Mesodermal cell (in vitro differentiated cells): Measurements from ENCODE around the gene MAN1B1.

Experiments used
- H3K27ac ChIP-seq: 2 replicates; pipeline ENCODE4 v1.7.0; 2013; ENCODE audit warnings: mild to moderate bottlenecking, low read depth, low read length, moderate library complexity; ENCODE audit not compliant: severe bottlenecking
- H3K36me3 ChIP-seq: 2 replicates; pipeline ENCODE4 v1.7.1; 2013; ENCODE audit warnings: mild to moderate bottlenecking, low read length, moderate library complexity; ENCODE audit not compliant: control insufficient read depth, insufficient read depth
- H3K4me1 ChIP-seq: one replicate; pipeline ENCODE4 v1.7.1; 2013; ENCODE audit warnings: mild to moderate bottlenecking, low read length; ENCODE audit not compliant: insufficient read depth, control insufficient read depth, poor library complexity, severe bottlenecking
- H3K4me3 ChIP-seq: 2 replicates; pipeline ENCODE4 v1.7.0; 2013; ENCODE audit warnings: low read length, control low read depth, mild to moderate bottlenecking; ENCODE audit not compliant: insufficient read depth, poor library complexity, severe bottlenecking; ENCODE audit errors: extremely low read depth
- H3K9me3 ChIP-seq: 2 replicates; pipeline ENCODE4 v1.7.1; 2013; ENCODE audit warnings: mild to moderate bottlenecking, low read length, moderate library complexity; ENCODE audit not compliant: control insufficient read depth
- WGBS, 2 experiments: methylation state at CpG; one replicate each; pipeline ENCODE4 v1.1.5; 2013; ENCODE audit warnings: missing lambda C conversion rate in 2 of 2; ENCODE audit not compliant: insufficient coverage in 2 of 2; 5-methylcytosine and 5-hydroxymethylcytosine counted together

Gene MAN1B1

GRCh38 chr9:137044502-137045177 lies 42.1 kb upstream of the MAN1B1 start:
- Histone ChIP-seq H3K27ac (no peak overlapping the region), H3K4me1 (no peaks in the 10 kb centered on the region), H3K36me3 (peaks cover 3% of the 10 kb centered on the region), H3K4me3 (peak overlapping the region; percentile 50), H3K9me3 (no peaks in the 10 kb centered on the region)
- WGBS, 2 experiments: 77 to 83% methylated on average over 14 to 18 of the region's 18 CpGs

DNA sequence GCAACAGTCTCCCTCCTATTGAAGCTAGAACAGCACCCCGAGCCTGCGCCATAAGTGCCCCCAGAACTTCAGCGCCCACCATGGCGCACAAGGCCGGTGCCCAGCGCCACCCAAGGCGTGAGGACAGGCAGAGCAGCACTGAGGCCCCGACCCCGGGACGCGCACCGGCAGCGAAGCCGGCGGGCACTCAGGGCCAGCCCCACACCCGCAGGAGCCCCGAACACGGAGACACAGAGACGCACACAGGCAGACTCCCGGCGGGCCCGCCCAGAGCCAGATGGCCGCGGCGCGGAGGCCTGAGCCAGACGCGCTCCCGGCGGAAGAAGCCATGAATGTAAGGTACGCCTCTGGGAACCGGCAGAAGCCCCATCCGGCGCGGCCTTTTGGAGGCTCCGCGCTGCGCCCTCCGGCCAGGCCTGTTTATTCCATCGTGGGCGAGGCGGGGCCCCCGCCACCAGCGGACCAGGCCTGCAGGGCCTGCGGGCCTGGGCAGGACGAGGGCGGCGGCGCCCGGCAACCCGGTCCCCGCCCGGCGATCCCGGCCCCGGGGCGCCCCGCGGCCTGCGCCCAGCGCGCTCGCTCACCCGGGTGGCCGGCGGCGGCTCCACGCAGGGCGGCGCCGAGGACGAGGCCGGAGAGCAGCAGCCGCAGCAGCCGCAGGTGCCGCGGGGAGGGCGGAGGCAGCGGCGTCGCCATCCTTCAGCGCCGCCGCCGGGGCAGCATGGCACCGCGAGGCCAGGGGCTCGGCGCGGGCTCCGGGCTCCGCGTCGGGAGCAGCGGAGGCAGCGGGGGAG lies 41.3 kb upstream of the MAN1B1 start:
- H3K9me3 ChIP-seq: no peaks in the 10 kb centered on the region
- peak overlapping the region; percentile 50 for H3K4me3 ChIP-seq
- H3K27ac ChIP-seq: no peak overlapping the region
- H3K4me1 ChIP-seq: no peaks in the 10 kb centered on the region
- H3K36me3 ChIP-seq: no peaks in the 10 kb centered on the region
- 7 to 8% methylated on average over 75 to 77 of the region's 96 CpGs for WGBS, 2 experiments

GRCh38 chr9:137046088-137046787 lies 40.5 kb upstream of the MAN1B1 start, which contains the start of gene NPDC1:
Gene NPDC1 (minus strand): TSS chr9:137046177. CDS start chr9:137045989, 188 bp downstream.
- Histone ChIP-seq H3K9me3 (no peaks in the 10 kb centered on the region), H3K4me3 (peak within 1 kb of the TSS; percentile 50), H3K4me1 (no peaks in the 10 kb centered on the region), H3K27ac (no peak within 1 kb of the TSS), H3K36me3 (no peaks in the 10 kb centered on the region)
- whole genome bisulfite sequencing, 2 experiments: 0 to 1% methylated on average over 56 to 57 of the region's 57 CpGs

DNA sequence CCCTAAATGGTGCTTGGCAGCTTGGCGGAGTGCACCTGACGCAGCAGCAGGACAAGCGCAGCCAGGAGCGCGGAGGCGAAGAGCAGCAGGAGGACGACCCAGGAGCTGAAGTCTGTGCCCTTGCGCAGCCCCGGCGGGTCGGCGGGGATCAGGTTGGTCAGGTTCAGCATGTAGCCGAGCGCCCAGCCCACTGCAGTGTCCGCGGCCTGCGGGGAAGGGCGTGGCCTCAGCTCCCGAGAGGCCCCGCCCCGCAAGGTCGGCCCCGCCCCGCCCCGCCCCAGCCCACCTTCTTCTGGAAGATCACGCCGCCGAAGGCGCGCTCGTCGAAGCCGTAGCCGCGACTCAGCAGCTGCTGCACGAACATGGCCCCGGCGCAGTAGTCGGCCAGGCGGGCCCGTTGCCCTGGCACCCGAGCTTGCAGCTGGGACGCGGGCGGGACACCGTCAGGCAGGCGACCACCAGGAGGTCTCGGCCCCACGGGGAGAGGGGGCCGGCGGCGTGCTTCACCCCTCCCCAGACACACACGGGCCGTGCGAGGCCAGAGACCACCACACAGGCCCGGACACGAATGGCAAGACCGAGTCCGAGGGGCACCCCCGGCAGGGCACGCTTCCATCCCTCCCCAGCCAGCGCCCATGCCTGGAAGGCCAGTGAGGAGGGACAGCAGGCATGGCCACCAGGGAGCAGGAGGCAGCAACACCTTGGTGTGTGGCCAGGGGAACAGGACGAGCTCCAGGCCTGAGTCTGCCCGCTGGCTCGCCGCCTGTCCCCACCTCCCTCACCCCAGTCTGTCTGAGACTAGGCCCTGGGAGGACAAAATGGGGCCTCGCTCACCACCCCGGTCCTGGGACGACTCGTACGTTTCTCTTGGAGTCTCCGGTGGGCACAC lies 37.9 kb upstream of the MAN1B1 start:
- Histone ChIP-seq H3K9me3 (no peaks in the 10 kb centered on the region), H3K27ac (no peak overlapping the region), H3K4me1 (peaks cover 2% of the 10 kb centered on the region), H3K4me3 (no peak overlapping the region), H3K36me3 (no peaks in the 10 kb centered on the region)
- WGBS, 2 experiments: 54 to 60% methylated on average over 56 of the region's 72 CpGs

- Histone ChIP-seq H3K4me3 (no peak overlapping the region), H3K9me3 (no peaks in the 10 kb centered on the region), H3K27ac (no peak overlapping the region), H3K36me3 (no peaks in the 10 kb centered on the region), H3K4me1 (peaks cover 2% of the 10 kb centered on the region)
- WGBS, 2 experiments: 39 to 50% methylated on average over 29 to 38 of the region's 38 CpGs
These were observed 37.0 kb upstream of the MAN1B1 start for GRCh38 chr9:137049544-137050449.

- Histone ChIP-seq H3K9me3 (no peaks in the 10 kb centered on the region), H3K27ac (no peak overlapping the region), H3K4me3 (no peak overlapping the region), H3K36me3 (no peaks in the 10 kb centered on the region), H3K4me1 (peaks cover 2% of the 10 kb centered on the region)
- 74% methylated on average over 5 of the region's 5 CpGs for WGBS, 2 experiments
These were observed 36.2 kb upstream of the MAN1B1 start for GRCh38 chr9:137050570-137050969.

GRCh38 chr9:137051145-137051724 lies 35.5 kb upstream of the MAN1B1 start:
- WGBS, 2 experiments: 89 to 91% methylated on average over 13 to 15 of the region's 17 CpGs
- H3K4me1 ChIP-seq: peaks cover 2% of the 10 kb centered on the region
- no peak overlapping the region for H3K4me3 ChIP-seq
- no peaks in the 10 kb centered on the region for H3K9me3 ChIP-seq
- H3K27ac ChIP-seq: no peak overlapping the region
- no peaks in the 10 kb centered on the region for H3K36me3 ChIP-seq

- Histone ChIP-seq H3K4me3 (no peak overlapping the region), H3K4me1 (peaks cover 2% of the 10 kb centered on the region), H3K36me3 (no peaks in the 10 kb centered on the region), H3K9me3 (no peaks in the 10 kb centered on the region), H3K27ac (no peak overlapping the region)
- 50 to 83% methylated on average over 1 to 3 of the region's 8 CpGs for WGBS, 2 experiments
These were observed 34.5 kb upstream of the MAN1B1 start for GRCh38 chr9:137052293-137052692.
